ENCODE data around the gene CA12. TPM values are rescaled to one million over a fixed set of nuclear protein-coding genes. Genes with fewer than 3 reads are reported as not detected.

The CA12 gene
- total and polyA plus RNA-seq, 2 donors (not counting 3 experiments of a cell fraction or from before 2014, with no cell fraction given): 1.1 to 5.9 TPM

DNA sequence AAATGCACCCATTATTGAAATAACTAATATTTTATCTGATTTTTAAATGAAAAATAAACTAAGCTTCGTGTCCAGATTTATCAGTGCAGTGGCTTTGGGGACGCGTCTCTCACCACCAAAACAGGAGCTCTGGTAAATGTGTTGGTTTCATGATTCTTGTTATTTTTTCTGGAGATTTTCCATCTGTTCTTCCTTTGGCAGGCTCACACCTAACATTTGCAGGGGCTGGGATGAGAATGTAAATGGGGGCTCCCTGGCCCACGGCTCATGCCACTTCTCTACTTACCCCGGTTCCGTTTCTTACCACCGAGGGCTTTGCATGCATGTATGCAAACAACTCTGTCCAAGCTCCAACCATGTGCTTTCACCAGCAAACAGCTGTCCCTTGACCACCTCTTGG, 30.9 kb upstream of the CA12 start:
- Histone ChIP-seq H3K9ac (replicated peaks; ENCODE audit: extremely low read depth, insufficient read depth, low read length) (no peak overlapping the region), H4K20me1 (replicated peaks; ENCODE audit: control insufficient read depth, extremely low read depth, insufficient read depth, low read length) (no peaks in the 10 kb centered on the region), H2AFZ (ENCODE audit: low read depth, low read length) (no peak overlapping the region), H3K27me3 (ENCODE audit: control insufficient read depth in 2 of 2, insufficient read depth in 2 of 2, low read length in 2 of 2) (peaks cover 0 to 4% of the 10 kb centered on the region in 2 experiments), H3K27ac (ENCODE audit: insufficient read depth, low read depth, low read length) (no peak overlapping the region), H3K4me3 (replicated peaks in 1 of 3; ENCODE audit: insufficient read depth in 1 of 3, low read depth in 1 of 3, low read length in 3 of 3) (no peak overlapping the region), H3K9me3 (replicated peaks; ENCODE audit: control insufficient read depth, insufficient read depth, low read length) (no peaks in the 10 kb centered on the region), H3K4me1 (ENCODE audit: control insufficient read depth, extremely low read depth, insufficient read depth, low read length) (peaks cover 6% of the 10 kb centered on the region), H3K4me2 (ENCODE audit: insufficient read depth, low read length) (no peak overlapping the region), H3K9me1 (replicated peaks; ENCODE audit: control insufficient read depth, extremely low read depth, insufficient read depth, low read length) (no peaks in the 10 kb centered on the region), H3K79me2 (ENCODE audit: control insufficient read depth, insufficient read depth, low read length) (no peaks in the 10 kb centered on the region), H3K36me3 (ENCODE audit: control insufficient read depth in 2 of 2, extremely low read depth in 1 of 2, insufficient read depth in 2 of 2, low read length in 2 of 2) (no peaks in the 10 kb centered on the region)
- no peak for TF ChIP-seq POLR2AphosphoS5 (IDR thresholded peaks at IDR 0.05; ENCODE audit: insufficient read depth, low read depth, low read length)
- no peak for TF ChIP-seq JUN (IDR thresholded peaks at IDR 0.05; ENCODE audit: borderline replicate concordance, insufficient read depth, insufficient read length, low read depth)
- no peak for TF ChIP-seq GATA2 (IDR thresholded peaks at IDR 0.05; ENCODE audit: insufficient read depth, insufficient read length, low read depth, low read length)
- no peak for TF ChIP-seq POLR2A (IDR thresholded peaks at IDR 0.05; ENCODE audit: low read depth, low read length)
- no peak for TF ChIP-seq CTCF (IDR thresholded peaks at IDR 0.05; ENCODE audit: extremely low read depth in 1 of 2, insufficient read depth in 1 of 2, low read depth in 1 of 2, low read length in 2 of 2)
- no peak for TF ChIP-seq MYC (IDR thresholded peaks at IDR 0.05; ENCODE audit: low read depth, low read length)
- no peak for TF ChIP-seq EZH2 (IDR thresholded peaks at IDR 0.05; ENCODE audit: borderline replicate concordance, low read depth, low read length, severe bottlenecking)
- DNase-seq (ENCODE audit: low read depth, low spot score) (no peak), FAIRE-seq (no peak)
- dilution Hi-C loops (cut with MboI; ENCODE audit: extremely low pct_ligation_motif_present, low sequenced_read_pairs): no loop called here
- ChIA-PET POLR2A (no interaction called here), CTCF (interaction anchor here (1.2 to 2.5 kb wide), 4 partner anchors 10 to 54 kb away, joined by 3 to 9 read pairs (median 5); no protein-coding TSS in a partner anchor)
- intact Hi-C loops (cut with micrococcal nuclease): no loop called here
- BruUV-seq (replicated peaks): no TSS peak

Measured in endothelial cell of umbilical vein (primary cell).